Testis (tissue), 3 donors: ENCODE data around the gene ARHGEF3. TPM values are rescaled to one million over a fixed set of nuclear protein-coding genes. Genes with fewer than 3 reads are reported as not detected.

ENCODE experiments used
- DNase-seq: peaks from one replicate; pipeline ENCODE4 v3.0.0-alpha.2; 2019
- H3K27ac ChIP-seq, 2 donors: fragments of 200-600 bp; sonication (generic); one replicate each; pipeline ENCODE4 v1.5.1; 2019
- H3K27me3 ChIP-seq: fragments of 200-600 bp; sonication (generic); one replicate; pipeline ENCODE4 v1.5.1; 2019
- H3K36me3 ChIP-seq: fragments of 200-600 bp; sonication (generic); one replicate; pipeline ENCODE4 v1.5.1; 2017; ENCODE audit warnings: low read depth; ENCODE audit errors: missing control alignments
- H3K4me1 ChIP-seq: fragments of 200-600 bp; sonication (generic); one replicate; pipeline ENCODE4 v1.5.1; 2019
- H3K4me3 ChIP-seq, 2 donors: fragments of 200-600 bp; sonication (generic); one replicate each; pipeline ENCODE4 v1.5.1; 2017 to 2019
- H3K9me3 ChIP-seq: fragments of 200-600 bp; sonication (generic); one replicate; pipeline ENCODE4 v1.5.1; 2017
- CTCF ChIP-seq, 3 experiments: fragments of 450-650 bp in 2 of 3; fragments of 200-600 bp in 1 of 3; sonication (generic) in 1 of 3; IDR thresholded peaks; one replicate each; pipeline ENCODE4 v1.5.1; 2016 to 2019; ENCODE audit warnings: antibody characterized with exemption in 3 of 3, mild to moderate bottlenecking in 2 of 3, moderate library complexity in 1 of 3
- POLR2A ChIP-seq: fragments of 450-650 bp; IDR thresholded peaks from one replicate; pipeline ENCODE4 v1.6.1; 2017; ENCODE audit warnings: antibody characterized with exemption, mild to moderate bottlenecking, moderate library complexity
- WGBS, 2 donors: methylation state at CpG; one replicate each; pipeline ENCODE4 v1.1.5; 2018; 5-methylcytosine and 5-hydroxymethylcytosine counted together
- intact Hi-C: fragments of 100-400 bp; cut with DNase I; formaldehyde crosslinking; loops from one replicate; pipeline ENCODE4 v1.15.1; 2023; ENCODE audit warnings: low total_unique reads
- polyA plus RNA-seq: library from polyadenylated mRNA; stranded (reverse); fragments of 350-450 nt; fragmentation: Illumina TruSeq; extraction: RNeasy Lipid Tissue Mini Kit (QIAGEN cat#74804); gene quantifications from one replicate; pipeline ENCODE4 v1.2.3, GENCODE V29; 2014; ENCODE audit warnings: low read depth, low replicate concordance; ENCODE audit not compliant: insufficient read depth
- total RNA-seq, 2 donors: library from RNA; depleted of rRNA; stranded (reverse); fragments of >200 nt; gene quantifications; one replicate each; pipeline ENCODE4 v1.2.3, GENCODE V29; 2016

Gene ARHGEF3
- total and polyA plus RNA-seq, 3 donors from 2014 or later: 43.1 to 72.2 (median 55.1) TPM

GRCh38 chr3:56835650-56836227 is 34.0 kb upstream of the ARHGEF3 start:
- Histone ChIP-seq H3K36me3 (no peaks in the 10 kb centered on the region), H3K27ac (no peak overlapping the region), H3K4me1 (no peaks in the 10 kb centered on the region), H3K4me3 (no peak overlapping the region), H3K27me3 (no peaks in the 10 kb centered on the region), H3K9me3 (no peaks in the 10 kb centered on the region)
- intact Hi-C loops: no loop called here
- 75 to 84% methylated on average over 6 of the region's 6 CpGs for WGBS, 2 donors
- no peak for TF ChIP-seq POLR2A
- no peak for TF ChIP-seq CTCF (IDR thresholded peaks at IDR 0.05)
- no peak for DNase-seq

GRCh38 chr3:56833536-56833935 is 31.8 kb upstream of the ARHGEF3 start:
- 80 to 84% methylated on average over 2 of the region's 2 CpGs for WGBS, 2 donors
- intact Hi-C loops: no loop called here
- no peaks in the 10 kb centered on the region for H3K4me1 ChIP-seq
- no peak for TF ChIP-seq POLR2A
- no peak for TF ChIP-seq CTCF (IDR thresholded peaks at IDR 0.05)
- no peak overlapping the region for H3K27ac ChIP-seq
- no peak overlapping the region for H3K4me3 ChIP-seq
- no peaks in the 10 kb centered on the region for H3K9me3 ChIP-seq
- no peaks in the 10 kb centered on the region for H3K36me3 ChIP-seq
- H3K27me3 ChIP-seq: no peaks in the 10 kb centered on the region
- no peak for DNase-seq

- intact Hi-C loops: no loop called here
- Histone ChIP-seq H3K4me1 (no peaks in the 10 kb centered on the region), H3K27me3 (no peaks in the 10 kb centered on the region), H3K4me3 (no peak overlapping the region), H3K9me3 (no peaks in the 10 kb centered on the region), H3K27ac (no peak overlapping the region), H3K36me3 (no peaks in the 10 kb centered on the region)
- TF ChIP-seq POLR2A (no peak), CTCF (IDR thresholded peaks at IDR 0.05) (no peak)
- no peak for DNase-seq
Measured at GRCh38 chr3:56833022-56833421, 31.3 kb upstream of the ARHGEF3 start.

- 88% methylated on average over 3 of the region's 3 CpGs for WGBS, 2 donors
Measured at GRCh38 chr3:56831572-56831971, 29.8 kb upstream of the ARHGEF3 start.

More at GRCh38 chr3:56831572-56831971, 29.8 kb upstream of the ARHGEF3 start:
- no peak overlapping the region for H3K27ac ChIP-seq
- intact Hi-C loops: no loop called here
- no peaks in the 10 kb centered on the region for H3K9me3 ChIP-seq
- H3K4me1 ChIP-seq: no peaks in the 10 kb centered on the region
- no peak for DNase-seq
- no peaks in the 10 kb centered on the region for H3K36me3 ChIP-seq
- no peaks in the 10 kb centered on the region for H3K27me3 ChIP-seq
- H3K4me3 ChIP-seq: no peak overlapping the region
- TF ChIP-seq POLR2A (no peak), CTCF (IDR thresholded peaks at IDR 0.05) (no peak)
